ENCODE measurements around the gene CDH23.

DNA sequence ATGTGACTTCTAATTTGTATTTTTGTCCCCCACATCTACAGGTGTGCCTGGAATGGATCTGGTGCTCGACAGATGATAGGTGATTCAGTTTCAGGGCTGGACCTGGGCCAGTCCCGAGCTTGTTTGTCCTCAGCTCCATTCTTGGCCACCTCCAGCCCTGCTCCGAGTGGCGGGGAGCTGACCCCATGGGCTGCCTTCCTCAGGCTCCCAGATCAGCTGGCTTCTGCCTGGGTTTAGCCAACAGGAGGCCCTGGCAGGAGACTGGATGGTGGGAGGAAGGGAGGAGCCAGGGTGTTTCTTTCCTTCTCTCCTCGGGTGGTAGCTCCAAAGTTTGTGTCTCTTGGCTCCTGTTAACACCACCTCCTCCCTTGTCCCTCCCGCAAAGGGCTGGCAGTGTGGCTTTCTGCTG is 75.2 kb downstream of the CDH23 start:
- TF ChIP-seq, protein P1, sequence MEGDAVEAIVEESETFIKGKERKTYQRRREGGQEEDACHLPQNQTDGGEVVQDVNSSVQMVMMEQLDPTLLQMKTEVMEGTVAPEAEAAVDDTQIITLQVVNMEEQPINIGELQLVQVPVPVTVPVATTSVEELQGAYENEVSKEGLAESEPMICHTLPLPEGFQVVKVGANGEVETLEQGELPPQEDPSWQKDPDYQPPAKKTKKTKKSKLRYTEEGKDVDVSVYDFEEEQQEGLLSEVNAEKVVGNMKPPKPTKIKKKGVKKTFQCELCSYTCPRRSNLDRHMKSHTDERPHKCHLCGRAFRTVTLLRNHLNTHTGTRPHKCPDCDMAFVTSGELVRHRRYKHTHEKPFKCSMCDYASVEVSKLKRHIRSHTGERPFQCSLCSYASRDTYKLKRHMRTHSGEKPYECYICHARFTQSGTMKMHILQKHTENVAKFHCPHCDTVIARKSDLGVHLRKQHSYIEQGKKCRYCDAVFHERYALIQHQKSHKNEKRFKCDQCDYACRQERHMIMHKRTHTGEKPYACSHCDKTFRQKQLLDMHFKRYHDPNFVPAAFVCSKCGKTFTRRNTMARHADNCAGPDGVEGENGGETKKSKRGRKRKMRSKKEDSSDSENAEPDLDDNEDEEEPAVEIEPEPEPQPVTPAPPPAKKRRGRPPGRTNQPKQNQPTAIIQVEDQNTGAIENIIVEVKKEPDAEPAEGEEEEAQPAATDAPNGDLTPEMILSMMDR (IDR thresholded peaks at IDR 0.05), result no peak
- TF ChIP-seq EP300 (IDR thresholded peaks at IDR 0.05), result no peak
- TF ChIP-seq POLR2A (IDR thresholded peaks at IDR 0.05; ENCODE audit: low read depth), result no peak
- TF ChIP-seq POLR2AphosphoS5 (IDR thresholded peaks at IDR 0.05), result no peak
